ENCODE measurements around the gene ATRX.
"Not testable (repeated sequence)": the region's sequence is repeated elsewhere in the genome, so short reads cannot be mapped to it uniquely, and the experiment has no call there.

Gene ATRX

DNA sequence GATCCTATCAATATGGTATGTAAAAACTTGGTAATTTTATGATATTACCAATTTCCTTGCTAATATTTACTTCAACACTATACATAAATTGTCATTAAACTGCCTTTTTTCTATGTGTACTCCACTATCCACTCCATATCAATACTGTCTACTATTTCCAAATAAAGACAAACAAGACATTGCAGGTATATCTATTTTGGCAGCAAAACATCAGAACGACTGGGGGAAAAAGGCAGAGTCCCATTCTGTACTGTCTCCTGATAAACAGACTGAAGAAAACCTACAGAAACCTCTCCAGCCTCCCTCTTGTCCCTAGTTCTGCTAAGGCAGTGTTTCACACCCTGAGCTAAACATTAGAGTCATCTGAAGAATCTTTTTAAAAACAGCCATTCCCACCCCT lies 96.6 kb downstream of the ATRX start:
- TF ChIP-seq ZNF274 (IDR thresholded peaks at IDR 0.05; ENCODE audit: low read depth, low read length): no peak
- no peak overlapping the region for H3K4me3 ChIP-seq (ENCODE audit: low read length)

DNA sequence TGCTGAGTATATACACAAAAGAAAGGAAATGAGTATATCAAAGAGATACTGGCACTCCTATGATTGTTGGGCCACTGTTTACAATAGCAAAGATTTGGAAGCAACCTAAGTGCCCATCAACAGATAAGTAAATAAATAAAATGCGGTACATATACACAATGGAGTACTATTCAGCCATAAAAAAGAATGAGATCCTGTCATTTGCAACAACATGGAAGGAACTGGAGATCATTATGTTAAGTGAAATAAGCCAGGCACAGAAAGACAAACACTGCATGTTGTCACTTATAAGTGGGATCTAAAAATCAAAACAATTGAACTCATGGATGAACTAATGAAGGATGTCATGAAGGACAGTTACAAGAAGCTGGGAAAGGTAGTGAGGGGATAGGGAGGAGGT lies 100.3 kb downstream of the ATRX start:
- not testable (repeated sequence) for H3K4me3 ChIP-seq (ENCODE audit: low read length)

DNA sequence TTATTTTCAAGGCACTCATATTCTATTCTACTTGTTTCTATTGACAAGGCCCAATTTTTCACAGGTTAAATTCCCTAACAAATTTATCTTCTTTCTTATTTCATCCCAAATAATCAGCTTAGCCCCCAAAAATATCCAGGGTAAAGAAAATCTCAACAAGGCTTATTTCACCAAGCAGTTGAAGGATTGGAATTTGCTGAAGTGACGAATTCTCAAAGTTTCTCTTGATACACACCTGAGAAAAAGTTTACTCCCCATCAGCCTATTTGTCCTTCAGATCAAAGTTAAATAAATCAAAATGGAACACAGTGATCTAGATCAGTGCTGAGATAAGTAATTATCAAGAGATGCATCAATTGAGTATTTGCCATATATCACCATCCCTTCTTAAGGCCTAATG lies 106.9 kb downstream of the ATRX start:
- no peak for TF ChIP-seq ZNF274 (IDR thresholded peaks at IDR 0.05; ENCODE audit: low read depth, low read length)
- no peak overlapping the region for H3K4me3 ChIP-seq (ENCODE audit: low read length)

GRCh38 chrX:77675986-77676385 lies 110.0 kb downstream of the ATRX start:
- TF ChIP-seq ZNF274 (IDR thresholded peaks at IDR 0.05; ENCODE audit: low read depth, low read length): no peak
- no peak overlapping the region for H3K4me3 ChIP-seq (ENCODE audit: low read length)

- no peak overlapping the region for H3K4me3 ChIP-seq (ENCODE audit: low read length)
- no peak for TF ChIP-seq ZNF274 (IDR thresholded peaks at IDR 0.05; ENCODE audit: low read depth, low read length)
Observed at GRCh38 chrX:77668391-77669237, 117.4 kb downstream of the ATRX start.

DNA sequence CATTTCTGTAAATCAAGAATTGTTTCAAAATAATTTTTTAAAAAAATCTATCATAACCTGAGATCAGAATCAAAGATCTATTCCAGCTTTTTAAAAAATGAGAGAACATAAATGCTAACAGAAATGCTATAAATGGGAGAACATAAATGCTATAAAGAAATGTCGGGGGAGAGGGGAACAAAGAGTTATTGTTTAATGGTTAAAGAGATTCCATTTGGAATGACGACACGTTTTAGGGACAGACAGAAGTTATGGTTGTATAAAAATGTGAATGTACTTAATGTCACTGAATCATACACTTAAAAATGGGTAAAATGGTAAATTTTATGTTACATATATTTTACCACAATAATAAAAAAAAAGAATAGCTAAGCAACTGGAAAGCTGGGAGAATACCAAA lies 127.1 kb downstream of the ATRX start:
- no peak for TF ChIP-seq ZNF274 (IDR thresholded peaks at IDR 0.05; ENCODE audit: low read depth, low read length)
- no peak overlapping the region for H3K4me3 ChIP-seq (ENCODE audit: low read length)

DNA sequence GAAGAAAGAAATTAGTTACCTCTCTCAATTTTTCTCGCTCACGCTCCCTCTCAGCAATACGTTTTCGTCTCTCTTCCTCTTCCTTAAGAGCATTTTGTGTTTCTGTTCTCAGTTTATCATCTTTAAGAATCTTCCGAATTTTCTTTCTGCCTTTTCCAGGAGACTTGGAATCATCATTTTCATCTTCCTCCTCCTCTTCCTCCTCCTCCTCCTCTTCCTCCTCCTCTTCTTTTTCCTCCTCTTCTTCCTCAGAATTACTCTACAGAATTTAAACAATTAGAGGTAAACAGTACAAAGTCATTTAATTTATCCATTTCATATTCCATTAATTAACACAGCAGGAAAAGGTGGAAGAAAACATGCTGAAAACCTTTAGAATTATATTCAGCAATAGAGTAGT lies 133.9 kb downstream of the ATRX start:
- no peak for TF ChIP-seq ZNF274 (IDR thresholded peaks at IDR 0.05; ENCODE audit: low read depth, low read length)
- H3K4me3 ChIP-seq (ENCODE audit: low read length): no peak overlapping the region

DNA sequence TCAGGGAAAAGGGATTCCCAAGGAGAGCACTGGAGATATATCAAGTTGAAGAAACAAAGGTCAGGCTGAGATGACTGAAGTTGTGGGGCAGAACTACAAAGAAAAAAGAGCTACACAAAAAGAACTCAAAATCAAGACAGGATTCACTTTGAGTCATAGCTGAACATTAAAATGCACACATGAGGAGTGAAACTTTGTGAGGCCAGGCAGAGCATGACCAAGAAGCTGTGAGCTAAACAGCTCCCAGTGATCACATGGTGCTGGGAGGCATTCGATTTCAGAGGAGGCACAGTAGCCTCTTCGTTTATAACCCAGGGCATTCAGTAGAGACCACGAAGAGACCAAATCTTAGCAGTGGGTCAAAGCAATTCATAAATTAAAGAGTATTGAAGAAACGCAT lies 145.3 kb downstream of the ATRX start:
- no peak for TF ChIP-seq ZNF274 (IDR thresholded peaks at IDR 0.05; ENCODE audit: low read depth, low read length)
- H3K4me3 ChIP-seq (ENCODE audit: low read length): no peak overlapping the region

DNA sequence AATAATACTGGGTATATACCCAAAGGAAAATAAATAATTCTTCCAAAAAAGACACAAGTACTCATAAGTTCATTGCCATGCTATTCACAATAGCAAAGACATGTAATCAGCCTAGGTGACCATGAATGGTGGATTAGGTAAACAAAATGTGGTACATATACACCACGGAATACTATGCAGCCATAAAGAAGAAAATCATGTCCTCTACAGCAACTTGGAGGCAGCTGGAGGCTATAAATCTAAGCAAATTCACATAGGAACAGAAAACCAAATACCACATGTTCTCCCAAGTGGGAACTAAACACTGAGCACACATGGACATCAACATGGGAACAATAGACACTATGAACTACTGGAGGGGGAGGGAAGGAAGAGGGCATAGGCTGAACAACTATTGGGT lies 146.2 kb downstream of the ATRX start:
- TF ChIP-seq ZNF274 (IDR thresholded peaks at IDR 0.05; ENCODE audit: low read depth, low read length): no peak

DNA sequence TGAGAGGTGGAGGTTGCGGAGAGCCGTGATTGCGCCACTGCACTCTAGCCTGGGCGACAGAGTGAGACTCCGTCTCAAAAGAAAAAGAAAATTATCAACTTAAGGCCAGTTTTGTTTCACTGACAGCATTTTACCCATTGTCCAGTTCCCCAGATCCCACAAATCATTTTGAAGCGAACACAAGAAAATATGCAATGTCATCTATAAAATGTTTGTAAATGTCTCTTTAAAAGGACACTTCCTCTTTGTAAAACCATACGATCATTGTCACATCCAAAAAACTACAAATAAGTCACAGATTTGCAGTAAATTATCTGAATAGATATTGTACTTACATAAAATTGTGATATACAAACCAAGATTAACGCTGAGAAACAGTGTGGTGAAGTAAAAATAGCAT lies 147.6 kb downstream of the ATRX start:
- TF ChIP-seq ZNF274 (IDR thresholded peaks at IDR 0.05; ENCODE audit: low read depth, low read length): no peak
- H3K4me3 ChIP-seq (ENCODE audit: low read length): no peak overlapping the region

More for the DNA sequence above, 146.2 kb downstream of the ATRX start:
- no peak overlapping the region for H3K4me3 ChIP-seq (ENCODE audit: low read length)

GRCh38 chrX:77635373-77635772 lies 150.6 kb downstream of the ATRX start:
- no peak for TF ChIP-seq ZNF274 (IDR thresholded peaks at IDR 0.05; ENCODE audit: low read depth, low read length)

DNA sequence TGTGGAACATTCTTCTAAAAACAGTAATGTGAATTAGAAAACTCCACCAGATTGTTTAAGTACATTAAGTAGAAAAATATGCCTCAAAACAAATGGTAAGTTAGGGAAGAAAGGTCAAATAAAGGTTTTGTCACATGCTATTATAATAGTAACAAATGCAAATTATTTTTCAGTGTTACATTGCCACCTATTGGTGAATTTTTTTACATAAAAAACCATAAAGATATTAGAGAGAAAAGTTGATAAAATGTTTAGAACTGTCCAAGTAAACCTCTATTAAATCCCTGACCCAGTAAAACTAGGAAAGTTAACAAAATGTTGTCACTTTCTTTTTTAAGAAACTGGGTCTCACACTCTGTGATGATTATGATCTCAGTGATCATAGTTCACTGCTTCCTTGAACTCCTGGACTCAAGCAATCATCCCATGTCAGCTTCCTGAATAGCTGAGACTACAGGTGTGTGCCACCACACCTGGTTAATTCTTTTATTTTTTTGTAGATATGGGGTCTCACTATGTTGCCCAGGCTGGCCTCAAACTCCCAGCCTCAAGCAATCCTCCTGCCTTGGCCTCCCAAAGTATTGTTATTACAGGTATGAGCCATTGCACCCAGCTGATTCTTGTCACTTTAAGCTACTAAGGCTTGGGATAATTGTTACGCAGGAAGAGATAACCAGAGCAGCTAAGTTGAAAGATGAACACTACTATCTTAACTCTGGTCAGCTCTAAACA lies 157.6 kb downstream of the ATRX start:
- no peak for TF ChIP-seq ZNF274 (IDR thresholded peaks at IDR 0.05; ENCODE audit: low read depth, low read length)
- H3K4me3 ChIP-seq (ENCODE audit: low read length): no peak overlapping the region

More at GRCh38 chrX:77635373-77635772, 150.6 kb downstream of the ATRX start:
- no peak overlapping the region for H3K4me3 ChIP-seq (ENCODE audit: low read length)

DNA sequence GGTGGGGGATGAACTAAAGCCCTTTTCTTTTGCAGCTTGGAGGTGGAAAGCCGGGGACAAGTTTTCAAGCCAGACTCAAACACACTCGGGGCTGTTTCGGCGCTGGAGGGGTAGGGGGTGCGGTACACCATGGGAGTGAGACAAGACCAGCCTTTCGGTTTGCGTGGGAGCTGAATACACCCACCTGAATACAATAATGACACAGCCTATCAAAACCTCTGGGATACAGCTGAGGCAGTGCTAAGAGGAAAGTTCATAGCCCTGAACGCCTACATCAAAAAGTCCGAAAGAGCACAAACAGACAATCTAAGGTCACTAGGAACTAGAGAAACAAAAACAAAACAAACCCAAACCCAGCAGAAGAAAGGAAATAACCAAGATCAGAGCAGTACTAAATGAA lies 163.3 kb downstream of the ATRX start:
- no peak for TF ChIP-seq ZNF274 (IDR thresholded peaks at IDR 0.05; ENCODE audit: low read depth, low read length)
- H3K4me3 ChIP-seq (ENCODE audit: low read length): no peak overlapping the region

DNA sequence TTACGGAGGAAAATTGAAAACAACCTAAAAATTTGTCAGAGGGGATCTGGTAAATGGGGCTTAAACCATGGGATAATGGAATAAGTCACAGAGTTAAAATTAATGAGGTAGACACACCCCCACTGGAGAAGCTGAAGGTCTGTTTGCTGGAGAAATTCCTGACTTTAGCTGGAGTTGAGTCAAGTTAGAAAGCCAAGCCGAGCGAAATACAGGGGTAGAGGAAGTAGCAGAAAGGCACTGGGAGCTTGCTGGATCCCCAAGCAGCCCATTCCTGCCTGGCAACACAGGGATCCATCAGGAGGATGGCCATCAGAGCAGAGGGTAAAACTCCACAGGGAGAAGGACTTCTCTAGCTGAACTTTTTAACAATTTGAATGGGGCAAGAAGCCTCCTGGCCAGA lies 163.8 kb downstream of the ATRX start:
- no peak for TF ChIP-seq ZNF274 (IDR thresholded peaks at IDR 0.05; ENCODE audit: low read depth, low read length)
- no peak overlapping the region for H3K4me3 ChIP-seq (ENCODE audit: low read length)

GRCh38 chrX:77621453-77621852 lies 164.6 kb downstream of the ATRX start:
- not testable (repeated sequence) for H3K4me3 ChIP-seq (ENCODE audit: low read length)

Data from GM08714 (cell line).